Gastroesophageal sphincter (tissue), 4 donors: ENCODE data around the gene CCDC7. TPM values are rescaled to one million over a fixed set of nuclear protein-coding genes. Genes with fewer than 3 reads are reported as not detected.
"Not testable (repeated sequence)": the region's sequence is repeated elsewhere in the genome, so short reads cannot be mapped to it uniquely, and the experiment has no call there.

ENCODE experiments used
- ATAC-seq: fragments of 150-250 bp; one replicate; pipeline ENCODE4 v1.9.1; 2016; ENCODE audit warnings: mild to moderate bottlenecking, moderate library complexity
- H3K27ac ChIP-seq, 4 donors: fragments of 200-600 bp; sonication (generic) in 3 of 4; 1 replicate in 3 of 4; 2 replicates in 1 of 4; pipeline ENCODE4 v1.5.1; 2016 to 2019
- H3K27me3 ChIP-seq: fragments of 200-600 bp; sonication (generic); one replicate; pipeline ENCODE4 v1.5.1; 2019
- H3K36me3 ChIP-seq, 2 donors: fragments of 200-600 bp; sonication (generic); one replicate each; pipeline ENCODE4 v1.5.1; 2019; ENCODE audit warnings: control low read depth in 1 of 2
- H3K4me1 ChIP-seq, 3 donors: fragments of 200-600 bp; sonication (generic); 1 replicate in 2 of 3; 2 replicates in 1 of 3; pipeline ENCODE4 v1.5.1; 2016 to 2019; ENCODE audit warnings: control low read depth in 2 of 3
- H3K4me3 ChIP-seq, 2 donors: fragments of 200-600 bp; sonication (generic); one replicate each; pipeline ENCODE4 v1.5.1; 2019; ENCODE audit warnings: mild to moderate bottlenecking in 1 of 2, moderate library complexity in 1 of 2
- H3K9me3 ChIP-seq, 3 donors: fragments of 200-600 bp; sonication (generic); one replicate each; pipeline ENCODE4 v1.5.1; 2017 to 2019; ENCODE audit warnings: control low read depth in 2 of 3
- CTCF ChIP-seq, 4 experiments: fragments of 200-600 bp in 2 of 4; fragments of 450-650 bp in 2 of 4; sonication (generic) in 1 of 4; IDR thresholded peaks; one replicate each; pipeline ENCODE4 v1.5.1; 2017 to 2019; ENCODE audit warnings: antibody characterized with exemption in 4 of 4, mild to moderate bottlenecking in 2 of 4, moderate library complexity in 2 of 4
- EP300 ChIP-seq: sonication (generic); formaldehyde crosslinking; IDR thresholded peaks from one replicate; pipeline ENCODE4 v1.6.1; 2017; ENCODE audit warnings: antibody characterized with exemption, mild to moderate bottlenecking
- POLR2A ChIP-seq, 2 donors: fragments of 450-650 bp; IDR thresholded peaks; one replicate each; pipeline ENCODE4 v1.6.1; 2017; ENCODE audit warnings: antibody characterized with exemption in 2 of 2, mild to moderate bottlenecking in 2 of 2, moderate library complexity in 1 of 2
- POLR2AphosphoS5 ChIP-seq: sonication (generic); formaldehyde crosslinking; IDR thresholded peaks from one replicate; pipeline ENCODE4 v1.6.1; 2017; ENCODE audit warnings: antibody characterized with exemption
- WGBS, 2 donors: methylation state at CpG; one replicate each; pipeline ENCODE4 v1.1.5; 2018; ENCODE audit warnings: low coverage in 1 of 2; 5-methylcytosine and 5-hydroxymethylcytosine counted together
- total RNA-seq, 4 donors: library from RNA; depleted of rRNA; stranded (reverse); fragments of >200 nt; gene quantifications; one replicate each; pipeline ENCODE4 v1.1.0, GENCODE V29; 2016

The CCDC7 gene
- total RNA-seq, 4 donors from 2014 or later, result 20.8 to 67.3 (median 36.0) TPM

GRCh38 chr10:32501906-32502305, 56.0 kb downstream of the CCDC7 start:
- H3K36me3 ChIP-seq, result peaks cover 0 to 25% of the 10 kb centered on the region in 2 donors
- no CpG with 5 or more reads among the region's 7 CpGs for WGBS, 2 donors
- TF ChIP-seq CTCF (IDR thresholded peaks at IDR 0.05) (no peak), POLR2AphosphoS5 (no peak), EP300 (no peak), POLR2A (IDR thresholded peaks at IDR 0.05) (no peak)

GRCh38 chr10:32505762-32506420, 60.0 kb downstream of the CCDC7 start:
- H3K4me3 ChIP-seq, H3K27ac ChIP-seq, ATAC-seq, H3K4me1 ChIP-seq, H3K27me3 ChIP-seq, H3K9me3 ChIP-seq: not testable (repeated sequence)
- H3K36me3 ChIP-seq, result peaks cover 0 to 32% of the 10 kb centered on the region in 2 donors
- no CpG with 5 or more reads among the region's 39 CpGs for WGBS, 2 donors

More at GRCh38 chr10:32501906-32502305, 56.0 kb downstream of the CCDC7 start:
- no peak overlapping the region for H3K27ac ChIP-seq
- H3K4me3 ChIP-seq, result no peak overlapping the region
- no peaks in the 10 kb centered on the region for H3K27me3 ChIP-seq
- no peak for ATAC-seq
- H3K4me1 ChIP-seq, result no peaks in the 10 kb centered on the region
- no peaks in the 10 kb centered on the region for H3K9me3 ChIP-seq

- TF ChIP-seq POLR2AphosphoS5, result no peak
- no peak for TF ChIP-seq POLR2A (IDR thresholded peaks at IDR 0.05)
- TF ChIP-seq EP300, result no peak
- no peak for TF ChIP-seq CTCF (IDR thresholded peaks at IDR 0.05)
- ATAC-seq, result no peak
- Histone ChIP-seq H3K27ac (no peak overlapping the region), H3K36me3 (peaks cover 0 to 22% of the 10 kb centered on the region in 2 donors), H3K4me1 (no peaks in the 10 kb centered on the region), H3K27me3 (no peaks in the 10 kb centered on the region), H3K4me3 (no peak overlapping the region), H3K9me3 (no peaks in the 10 kb centered on the region)
- WGBS, 2 donors, result 84 to 100% methylated on average over 11 to 17 of the region's 18 CpGs
These were observed 65.7 kb downstream of the CCDC7 start for GRCh38 chr10:32511599-32511998.

- H3K4me3 ChIP-seq, result no peak overlapping the region
- TF ChIP-seq CTCF (IDR thresholded peaks at IDR 0.05), result no peak
- TF ChIP-seq POLR2A (IDR thresholded peaks at IDR 0.05), result no peak
- no peak for TF ChIP-seq EP300
- no peak for TF ChIP-seq POLR2AphosphoS5
- peaks cover 0 to 23% (median 0%) of the 10 kb centered on the region in 3 donors for H3K9me3 ChIP-seq
- H3K4me1 ChIP-seq, result no peaks in the 10 kb centered on the region
- 70 to 82% methylated on average over 4 of the region's 4 CpGs for WGBS, 2 donors
- ATAC-seq, result no peak
- peaks cover 0 to 10% of the 10 kb centered on the region in 2 donors for H3K36me3 ChIP-seq
- H3K27ac ChIP-seq, result no peak overlapping the region
- no peaks in the 10 kb centered on the region for H3K27me3 ChIP-seq
These were observed 70.9 kb downstream of the CCDC7 start for GRCh38 chr10:32516567-32517495.

- ATAC-seq, result no peak
- Histone ChIP-seq H3K4me1 (no peaks in the 10 kb centered on the region), H3K27ac (no peak overlapping the region), H3K9me3 (peaks cover 0 to 21% (median 0%) of the 10 kb centered on the region in 3 donors), H3K27me3 (no peaks in the 10 kb centered on the region), H3K4me3 (no peak overlapping the region), H3K36me3 (peaks cover 0 to 6% of the 10 kb centered on the region in 2 donors)
- TF ChIP-seq POLR2A (IDR thresholded peaks at IDR 0.05), result no peak
- no peak for TF ChIP-seq CTCF (IDR thresholded peaks at IDR 0.05)
- TF ChIP-seq POLR2AphosphoS5, result no peak
- no peak for TF ChIP-seq EP300
These were observed 84.3 kb downstream of the CCDC7 start for GRCh38 chr10:32530231-32530630.
